GM19463 (cell line): ENCODE measurements around the gene SLAMF6.
"Not testable (repeated sequence)": the region's sequence is repeated elsewhere in the genome, so short reads cannot be mapped to it uniquely, and the experiment has no call there.

Experiments used
- ATAC-seq: cut with Tn5 transposase; IDR thresholded peaks from one replicate; pipeline ENCODE4 v1.9.1; 2021; ENCODE audit warnings: mild to moderate bottlenecking, moderate library complexity; ENCODE audit not compliant: unreplicated experiment

Gene SLAMF6

GRCh38 chr1:160515908-160516307 is 7.1 kb downstream of the SLAMF6 start:
- ATAC-seq = not testable (repeated sequence)

GRCh38 chr1:160504651-160505050 is 18.4 kb downstream of the SLAMF6 start:
- no peak for ATAC-seq

- ATAC-seq = no peak
These were observed 20.0 kb downstream of the SLAMF6 start for GRCh38 chr1:160503087-160503486.

- ATAC-seq = no peak
These were observed 22.6 kb downstream of the SLAMF6 start for GRCh38 chr1:160500321-160500990.

- no peak for ATAC-seq
These were observed 23.4 kb downstream of the SLAMF6 start for GRCh38 chr1:160499631-160500030.

- ATAC-seq = not testable (repeated sequence)
These were observed 24.6 kb downstream of the SLAMF6 start for GRCh38 chr1:160498301-160499065.

GRCh38 chr1:160496334-160496733 is 26.7 kb downstream of the SLAMF6 start:
- ATAC-seq = no peak

- ATAC-seq = no peak
These were observed 28.4 kb downstream of the SLAMF6 start for GRCh38 chr1:160494620-160495019.

- no peak for ATAC-seq
These were observed 30.4 kb downstream of the SLAMF6 start for GRCh38 chr1:160492617-160493016.

- ATAC-seq = no peak
These were observed 31.1 kb downstream of the SLAMF6 start for GRCh38 chr1:160491981-160492380.

GRCh38 chr1:160491017-160491416 is 32.0 kb downstream of the SLAMF6 start:
- ATAC-seq = no peak

GRCh38 chr1:160489513-160490261 is 33.4 kb downstream of the SLAMF6 start:
- ATAC-seq = no peak

GRCh38 chr1:160488347-160489058 is 34.6 kb downstream of the SLAMF6 start:
- peak; percentile 49 for ATAC-seq

- no peak for ATAC-seq
These were observed 36.6 kb downstream of the SLAMF6 start for GRCh38 chr1:160486453-160486852.

- no peak for ATAC-seq
These were observed 39.4 kb downstream of the SLAMF6 start for GRCh38 chr1:160483505-160484185.

- no peak for ATAC-seq
These were observed 41.0 kb downstream of the SLAMF6 start for GRCh38 chr1:160481979-160482596.

- not testable (repeated sequence) for ATAC-seq
These were observed 42.3 kb downstream of the SLAMF6 start for GRCh38 chr1:160480781-160481180.

- ATAC-seq = not testable (repeated sequence)
These were observed 44.0 kb downstream of the SLAMF6 start for GRCh38 chr1:160479091-160479490.

- ATAC-seq = peak; percentile 42
These were observed 48.4 kb downstream of the SLAMF6 start for GRCh38 chr1:160474392-160475242.
